Neuron (in vitro differentiated cells): ENCODE measurements around the gene CTRB1.

Experiments used
- H2AFZ ChIP-seq: one replicate; pipeline ENCODE4 v1.6.1; 2013; ENCODE audit warnings: low read depth, mild to moderate bottlenecking, inconsistent platforms, low read length, moderate library complexity
- H3K27me3 ChIP-seq: one replicate; pipeline ENCODE4 v1.6.1; 2013; ENCODE audit warnings: low read length; ENCODE audit not compliant: insufficient read depth
- H3K36me3 ChIP-seq: one replicate; pipeline ENCODE4 v1.6.1; 2013; ENCODE audit warnings: low read length; ENCODE audit not compliant: insufficient read depth
- H3K4me1 ChIP-seq: one replicate; pipeline ENCODE4 v1.6.1; 2013; ENCODE audit warnings: low read length; ENCODE audit not compliant: insufficient read depth
- H3K4me3 ChIP-seq: 2 replicates; pipeline ENCODE4 v1.5.1; 2013; ENCODE audit warnings: mild to moderate bottlenecking, low read length, moderate library complexity
- H3K9me3 ChIP-seq: one replicate; pipeline ENCODE4 v1.6.1; 2013; ENCODE audit warnings: low read length

Gene CTRB1

DNA sequence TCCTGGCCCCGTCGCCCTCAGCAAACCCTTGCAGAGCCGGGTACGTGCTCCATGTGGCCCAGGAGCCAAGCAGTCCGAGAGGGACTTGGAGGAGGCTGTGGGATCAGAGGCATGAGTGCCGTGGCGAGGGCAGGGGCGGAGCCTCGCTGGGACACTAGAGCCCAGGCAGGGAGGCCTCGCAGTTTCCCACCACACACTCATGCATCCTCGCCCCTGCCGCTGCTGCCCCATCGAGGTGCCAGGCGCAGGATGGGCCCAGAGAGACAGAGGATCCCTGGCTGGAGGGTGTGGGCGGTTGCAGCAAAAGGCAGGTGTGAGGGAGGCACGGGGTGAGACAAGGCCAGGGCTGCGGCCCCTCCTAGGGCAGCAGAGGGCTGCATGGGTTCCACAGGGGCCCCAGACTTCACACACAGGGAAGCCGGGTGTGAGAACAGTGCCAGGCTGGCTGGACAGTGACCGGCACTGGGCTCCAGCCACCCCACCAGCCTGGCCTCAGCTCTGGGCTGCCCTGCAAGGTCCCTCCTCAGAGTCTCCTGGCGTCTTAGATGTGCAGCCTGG is 25.0 kb downstream of the CTRB1 start:
- Histone ChIP-seq H3K27me3 (no peaks in the 10 kb centered on the region), H2AFZ (no peak overlapping the region), H3K9me3 (no peaks in the 10 kb centered on the region), H3K36me3 (peaks cover 35% of the 10 kb centered on the region), H3K4me1 (peaks cover 43% of the 10 kb centered on the region), H3K4me3 (no peak overlapping the region)

DNA sequence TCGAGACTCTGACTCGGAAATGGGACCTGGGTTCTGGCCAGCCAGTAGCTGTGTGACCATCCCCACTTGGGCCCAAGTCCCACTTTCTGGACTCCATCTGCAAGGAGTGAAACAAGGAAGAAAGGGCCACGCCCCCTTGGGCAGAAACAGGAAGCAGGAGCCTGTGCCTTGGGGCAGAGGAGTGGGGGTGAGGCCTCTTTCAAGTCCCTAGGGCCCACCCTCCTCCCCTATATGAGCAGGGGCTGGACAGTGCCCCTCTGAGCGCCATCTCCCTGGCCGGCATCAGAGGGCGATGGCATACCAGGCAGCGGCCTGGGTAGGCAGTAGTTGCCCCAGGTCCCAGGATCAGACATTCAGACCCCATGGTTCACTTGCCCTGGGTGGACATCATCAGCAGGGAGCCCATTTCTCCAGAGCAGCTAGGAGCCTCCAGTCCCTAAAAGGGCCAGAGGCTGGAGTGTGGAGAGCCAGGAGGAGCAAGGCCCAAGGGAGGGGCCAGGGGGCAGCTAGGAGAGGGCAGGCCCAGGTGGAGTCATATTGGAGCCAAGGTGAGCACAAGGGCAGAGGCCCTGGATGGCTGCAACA is 25.5 kb downstream of the CTRB1 start:
- no peaks in the 10 kb centered on the region for H3K9me3 ChIP-seq
- H3K27me3 ChIP-seq = no peaks in the 10 kb centered on the region
- peaks cover 43% of the 10 kb centered on the region for H3K4me1 ChIP-seq
- H3K4me3 ChIP-seq = no peak overlapping the region
- H3K36me3 ChIP-seq = peaks cover 35% of the 10 kb centered on the region
- no peak overlapping the region for H2AFZ ChIP-seq

DNA sequence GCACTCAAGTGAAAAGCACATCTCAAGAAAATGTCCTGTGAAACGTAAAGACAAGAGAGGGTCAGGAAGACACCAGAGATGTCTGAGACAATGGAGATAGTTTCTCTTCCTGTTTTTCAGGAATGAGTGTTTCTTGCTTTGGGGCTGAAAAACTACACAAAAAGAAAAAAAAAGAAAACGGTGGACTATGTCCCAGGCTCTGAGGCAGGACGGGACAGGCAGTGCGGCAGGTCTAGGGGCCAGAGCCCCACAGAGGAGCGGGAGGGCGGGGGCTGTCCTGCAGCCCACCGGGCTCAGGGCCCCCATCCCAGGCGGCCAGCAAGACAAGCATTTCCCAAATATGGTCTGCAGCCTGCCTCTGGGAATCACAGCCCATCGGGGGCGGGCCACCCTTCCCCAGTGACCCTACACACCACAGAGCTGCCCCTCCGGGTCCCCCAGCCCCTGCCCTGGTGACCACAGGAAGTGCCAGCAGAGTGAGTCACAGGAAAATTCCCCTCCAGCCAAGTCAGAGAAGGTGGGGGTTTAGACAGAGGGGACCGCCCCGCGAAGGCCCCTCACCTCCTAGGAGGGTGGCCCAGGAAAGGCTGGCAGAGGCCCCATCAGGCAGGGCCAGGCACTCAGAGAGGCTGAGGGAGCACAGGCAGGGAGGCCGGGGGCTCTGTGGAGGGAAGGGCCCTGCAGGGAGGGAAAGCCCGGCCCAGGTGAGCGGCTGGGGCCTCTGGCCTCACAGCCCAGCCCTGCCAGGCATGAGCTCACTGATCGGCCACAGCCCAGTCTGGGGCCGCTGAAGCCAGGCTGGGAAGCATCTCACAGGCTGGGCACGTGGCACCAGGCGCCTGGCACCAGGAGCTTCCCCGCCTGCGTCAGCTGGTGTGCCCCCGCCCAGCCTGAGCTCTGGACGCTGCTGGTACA is 26.3 kb downstream of the CTRB1 start:
- Histone ChIP-seq H3K9me3 (no peaks in the 10 kb centered on the region), H3K27me3 (no peaks in the 10 kb centered on the region), H3K4me1 (peaks cover 51% of the 10 kb centered on the region), H3K36me3 (peaks cover 32% of the 10 kb centered on the region), H3K4me3 (no peak overlapping the region), H2AFZ (no peak overlapping the region)

DNA sequence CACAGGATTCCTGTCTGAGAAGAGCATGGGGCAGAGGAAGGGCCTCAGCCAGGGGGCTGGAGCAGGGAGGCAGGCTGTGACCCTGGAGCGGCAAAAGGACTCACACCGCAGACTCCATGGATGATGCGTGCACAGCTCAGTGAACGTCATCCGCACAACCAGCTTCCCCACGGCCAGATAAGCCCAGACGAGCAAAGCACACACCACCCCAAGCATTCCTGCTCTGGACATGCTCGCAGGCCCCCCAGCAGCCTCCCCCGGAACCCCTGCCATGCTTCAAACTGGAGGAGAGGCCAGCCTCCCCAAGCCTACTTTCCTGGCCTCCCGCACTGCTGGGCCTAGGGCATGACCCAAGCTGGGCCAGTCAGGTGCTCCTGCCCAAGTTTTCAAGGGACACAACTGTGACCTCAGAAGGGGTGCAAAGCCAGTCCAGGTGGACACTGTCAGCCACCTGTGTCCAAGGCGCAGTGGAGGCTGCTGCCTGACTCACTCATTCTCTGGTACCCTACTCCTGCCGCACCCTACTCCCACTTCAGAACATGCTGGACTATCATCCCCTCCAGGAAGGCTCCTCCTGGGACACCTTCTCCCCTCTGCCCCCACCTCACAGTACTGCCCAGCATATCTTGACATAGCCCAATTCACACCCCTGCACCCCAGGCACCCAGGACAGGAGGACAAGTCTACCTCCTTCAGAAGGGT is 27.9 kb downstream of the CTRB1 start:
- H3K4me1 ChIP-seq = peaks cover 54% of the 10 kb centered on the region
- H3K9me3 ChIP-seq = no peaks in the 10 kb centered on the region
- no peak overlapping the region for H3K4me3 ChIP-seq
- H2AFZ ChIP-seq = no peak overlapping the region
- H3K36me3 ChIP-seq = peaks cover 21% of the 10 kb centered on the region
- H3K27me3 ChIP-seq = no peaks in the 10 kb centered on the region

DNA sequence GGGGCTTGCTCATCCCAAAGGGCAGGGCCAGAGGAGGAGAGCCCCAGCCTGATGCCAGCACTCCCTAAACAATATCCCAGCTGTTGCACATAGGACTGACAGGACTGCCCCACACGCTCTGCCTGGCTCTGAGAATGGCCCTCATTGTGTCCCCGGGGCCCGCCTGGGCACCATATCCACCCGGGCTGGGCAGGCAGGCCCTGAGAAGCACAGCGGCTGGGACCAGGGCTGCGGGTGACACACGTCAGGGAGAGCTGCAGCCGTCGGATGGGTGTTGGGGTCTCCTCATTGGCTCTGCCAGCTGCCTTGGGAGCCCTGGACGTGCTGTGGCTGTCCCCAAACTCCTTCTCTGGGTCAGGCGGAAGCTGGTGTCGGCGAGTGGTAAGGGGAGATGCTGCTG is 28.5 kb downstream of the CTRB1 start:
- H3K9me3 ChIP-seq = no peaks in the 10 kb centered on the region
- H3K4me1 ChIP-seq = peaks cover 60% of the 10 kb centered on the region
- H3K36me3 ChIP-seq = peaks cover 15% of the 10 kb centered on the region
- no peaks in the 10 kb centered on the region for H3K27me3 ChIP-seq
- no peak overlapping the region for H2AFZ ChIP-seq
- H3K4me3 ChIP-seq = no peak overlapping the region

DNA sequence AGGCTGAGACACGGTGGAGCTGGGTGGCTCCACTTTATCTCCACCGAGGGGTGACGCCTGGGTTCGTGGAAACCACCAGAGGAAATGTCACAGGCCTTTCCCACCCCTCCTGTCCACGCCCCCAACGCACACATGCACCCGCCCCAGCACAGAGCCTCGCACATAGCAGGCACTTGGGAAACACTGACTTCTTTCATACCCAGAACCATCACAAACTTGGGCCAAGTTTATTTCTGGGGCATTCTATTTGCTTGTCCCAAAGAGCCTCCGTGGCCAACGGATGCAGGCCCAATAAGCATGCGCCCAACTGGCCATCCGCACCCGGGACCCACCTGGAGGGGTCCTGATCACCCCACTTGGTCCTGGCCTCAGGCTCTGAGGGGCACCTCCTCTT is 29.4 kb downstream of the CTRB1 start:
- Histone ChIP-seq H3K4me1 (peaks cover 69% of the 10 kb centered on the region), H3K36me3 (peaks cover 6% of the 10 kb centered on the region)

DNA sequence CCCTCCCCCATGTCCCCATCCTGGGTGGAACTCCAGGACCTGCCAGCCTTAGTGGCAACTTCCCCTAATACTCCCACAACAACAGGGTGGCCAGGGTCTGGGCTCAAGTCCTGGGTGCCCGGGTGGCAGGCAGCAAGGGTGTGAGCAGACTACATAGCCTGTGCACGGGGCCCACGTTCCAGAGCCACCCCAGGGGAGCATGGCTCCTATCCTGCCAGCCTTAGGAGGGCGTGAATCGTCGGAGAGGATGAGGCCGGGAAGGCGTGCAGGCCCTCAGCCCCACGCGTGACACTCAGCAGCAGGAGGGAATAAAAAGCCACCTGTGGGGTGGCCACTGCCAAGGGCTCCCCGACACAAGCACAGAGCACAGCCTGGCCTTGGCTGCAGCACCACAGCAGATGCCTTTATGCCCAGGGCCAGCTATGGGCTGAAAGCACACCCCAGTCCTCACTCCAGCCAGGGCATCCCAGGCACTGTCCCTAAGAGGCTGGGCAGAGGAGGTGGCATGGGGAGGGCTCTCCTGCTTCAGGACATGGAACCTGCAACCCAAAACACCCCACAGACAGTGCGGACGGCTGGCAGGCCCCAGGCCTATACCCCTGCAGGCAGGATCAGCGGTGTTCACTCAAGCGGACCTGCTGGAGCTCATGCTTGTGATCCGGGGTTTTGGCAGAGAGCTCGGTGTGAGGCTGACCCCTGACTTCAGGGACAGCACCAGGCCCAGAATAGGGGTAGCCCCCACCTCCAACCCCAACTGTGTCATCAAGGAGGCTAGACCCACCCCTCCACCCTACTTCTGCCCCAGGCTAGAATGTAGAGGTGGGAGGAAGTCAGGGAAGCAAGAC is 30.0 kb downstream of the CTRB1 start:
- no peaks in the 10 kb centered on the region for H3K27me3 ChIP-seq
- H3K36me3 ChIP-seq = peaks cover 3% of the 10 kb centered on the region
- H2AFZ ChIP-seq = no peak overlapping the region
- H3K4me3 ChIP-seq = no peak overlapping the region
- peaks cover 75% of the 10 kb centered on the region for H3K4me1 ChIP-seq
- no peaks in the 10 kb centered on the region for H3K9me3 ChIP-seq

More for the DNA sequence above, 29.4 kb downstream of the CTRB1 start:
- no peaks in the 10 kb centered on the region for H3K9me3 ChIP-seq
- no peak overlapping the region for H3K4me3 ChIP-seq
- H2AFZ ChIP-seq = no peak overlapping the region
- H3K27me3 ChIP-seq = no peaks in the 10 kb centered on the region

DNA sequence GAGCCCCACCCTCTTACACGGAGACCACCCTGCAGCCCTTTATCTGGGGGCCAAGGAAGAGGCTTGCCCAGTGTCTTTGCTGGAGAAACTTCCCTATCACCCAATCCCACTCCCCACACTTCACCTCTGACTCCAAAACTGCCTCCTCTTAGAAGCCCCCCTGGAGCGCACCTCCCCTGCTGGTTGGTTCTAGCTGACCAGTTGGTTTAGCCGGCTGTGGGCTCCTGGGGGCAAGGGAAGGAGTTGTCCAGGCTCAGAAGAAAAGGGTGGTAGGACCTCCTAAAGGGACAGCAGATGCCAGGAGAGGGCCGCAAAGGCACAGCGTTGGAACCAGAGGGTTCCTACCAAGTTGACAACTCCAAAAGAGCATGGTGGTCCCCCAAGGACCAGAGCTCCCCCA is 30.7 kb downstream of the CTRB1 start:
- no peak overlapping the region for H2AFZ ChIP-seq
- H3K4me3 ChIP-seq = peak overlapping the region; percentile 67
- peaks cover 75% of the 10 kb centered on the region for H3K4me1 ChIP-seq
- no peaks in the 10 kb centered on the region for H3K9me3 ChIP-seq
- H3K36me3 ChIP-seq = no peaks in the 10 kb centered on the region
- no peaks in the 10 kb centered on the region for H3K27me3 ChIP-seq

DNA sequence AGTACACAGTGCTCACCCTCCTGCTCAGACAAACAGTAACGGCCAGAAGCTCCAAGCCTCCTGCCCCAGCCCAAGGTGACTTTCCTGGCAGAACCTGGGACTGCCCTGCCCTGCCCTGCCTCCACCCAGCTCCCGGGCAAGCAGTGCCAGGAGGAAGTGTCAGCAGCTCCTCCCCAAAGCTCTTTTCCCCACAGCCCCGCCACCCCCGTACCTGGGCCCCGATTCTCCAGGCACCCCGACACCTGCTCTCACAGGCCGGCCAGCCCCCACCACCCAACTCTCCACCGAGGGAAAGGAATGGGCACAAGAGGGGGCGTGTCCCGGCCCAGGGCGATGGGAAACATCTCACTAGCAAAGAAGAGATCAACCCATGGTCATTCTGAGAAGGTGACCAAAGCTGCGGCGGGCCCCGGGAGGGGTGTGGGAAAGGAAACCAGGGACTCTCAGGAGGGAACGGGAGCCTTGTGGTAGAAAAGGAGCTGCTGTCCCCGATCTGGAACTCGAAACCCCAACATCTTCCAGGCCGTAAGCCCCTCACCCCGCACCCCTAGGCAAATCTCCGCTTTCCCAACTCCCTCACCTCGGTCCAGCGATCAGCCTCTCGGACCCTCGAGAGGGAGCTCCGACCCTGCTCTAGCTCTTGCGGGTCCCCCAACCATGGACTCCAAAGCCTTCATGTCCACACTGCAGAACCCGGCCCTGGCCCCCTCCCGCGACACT is 31.5 kb downstream of the CTRB1 start:
- Histone ChIP-seq H2AFZ (no peak overlapping the region), H3K4me1 (peaks cover 75% of the 10 kb centered on the region)

DNA sequence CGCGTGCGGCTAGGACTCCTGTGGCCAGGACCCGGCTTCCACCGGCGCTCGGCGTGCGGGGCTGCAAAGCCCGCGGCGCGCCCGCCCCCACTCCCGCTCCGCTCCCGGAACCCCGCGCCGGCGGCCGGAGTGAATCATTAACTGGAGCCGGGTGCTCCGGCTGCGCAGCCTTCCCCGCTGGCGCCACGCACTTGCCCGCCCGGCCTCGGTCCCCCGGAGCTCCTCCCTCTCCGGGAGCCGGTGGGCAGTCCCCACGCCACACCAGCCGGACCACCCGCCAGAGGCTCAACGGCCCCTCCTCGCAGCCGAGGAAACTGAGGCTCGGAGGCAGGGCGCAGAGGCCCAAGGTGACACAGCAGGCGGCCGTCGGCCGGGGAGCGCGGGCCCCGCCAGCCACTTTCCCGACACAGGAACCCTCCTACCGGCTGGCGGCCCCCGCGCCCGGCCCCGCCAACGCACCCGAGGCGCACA is 32.1 kb downstream of the CTRB1 start:
- peaks cover 71% of the 10 kb centered on the region for H3K4me1 ChIP-seq
- no peaks in the 10 kb centered on the region for H3K36me3 ChIP-seq
- peak overlapping the region; percentile 67 for H3K4me3 ChIP-seq
- no peaks in the 10 kb centered on the region for H3K9me3 ChIP-seq
- H3K27me3 ChIP-seq = no peaks in the 10 kb centered on the region
- H2AFZ ChIP-seq = no peak overlapping the region

More for the DNA sequence above, 31.5 kb downstream of the CTRB1 start:
- peak overlapping the region; percentile 67 for H3K4me3 ChIP-seq
- H3K9me3 ChIP-seq = no peaks in the 10 kb centered on the region
- H3K36me3 ChIP-seq = no peaks in the 10 kb centered on the region
- no peaks in the 10 kb centered on the region for H3K27me3 ChIP-seq

DNA sequence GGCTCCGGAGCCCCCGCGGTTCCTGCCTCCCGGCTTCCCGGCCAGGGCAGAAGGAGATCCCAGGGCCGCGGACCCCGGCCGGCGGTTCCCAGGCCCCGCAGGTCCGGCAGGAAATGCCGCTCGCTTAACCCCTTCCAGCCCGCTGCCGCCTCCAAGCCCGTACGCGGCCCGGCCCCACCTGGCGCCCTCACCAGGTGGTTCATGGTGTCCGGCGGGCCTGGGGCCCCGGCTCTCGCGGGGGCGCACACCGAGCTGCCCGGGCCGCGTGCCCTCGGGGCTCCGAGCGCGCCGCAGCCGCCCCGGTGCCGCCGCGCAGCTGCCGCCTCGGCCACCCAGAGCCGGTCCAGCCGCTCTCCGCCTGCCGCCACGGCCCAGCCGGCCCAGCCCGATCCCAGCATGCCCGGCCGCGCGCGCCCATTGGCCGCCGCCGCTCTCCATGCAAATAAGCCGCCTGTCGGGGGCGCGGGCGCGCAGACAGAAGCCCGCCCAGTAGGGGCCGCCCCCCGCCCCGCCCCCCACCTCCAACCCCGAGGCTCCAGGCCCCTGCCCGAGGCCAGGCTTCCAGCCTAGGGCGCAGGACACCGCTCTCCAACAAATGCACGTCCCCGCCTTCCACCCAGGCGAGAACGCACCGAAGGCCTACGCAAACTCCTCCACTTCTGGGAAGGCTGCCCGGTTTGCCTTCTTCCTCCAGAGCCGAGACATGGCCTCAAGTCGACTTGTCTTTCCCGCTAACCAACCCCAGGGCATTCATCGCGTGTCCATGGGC is 32.7 kb downstream of the CTRB1 start, which contains the start of gene BCAR1:
Gene BCAR1, minus strand, starts transcription at position 345 of the 769 bp plus-strand sequence. Its CDS starts 142 bp downstream, at position 203.
- no peak within 1 kb of the TSS for H2AFZ ChIP-seq
- H3K36me3 ChIP-seq = no peaks in the 10 kb centered on the region
- peak within 1 kb of the TSS; percentile 67 for H3K4me3 ChIP-seq
- no peaks in the 10 kb centered on the region for H3K27me3 ChIP-seq
- peaks cover 71% of the 10 kb centered on the region for H3K4me1 ChIP-seq
- no peaks in the 10 kb centered on the region for H3K9me3 ChIP-seq
